ENCODE data around the gene TBC1D2B.

DNA sequence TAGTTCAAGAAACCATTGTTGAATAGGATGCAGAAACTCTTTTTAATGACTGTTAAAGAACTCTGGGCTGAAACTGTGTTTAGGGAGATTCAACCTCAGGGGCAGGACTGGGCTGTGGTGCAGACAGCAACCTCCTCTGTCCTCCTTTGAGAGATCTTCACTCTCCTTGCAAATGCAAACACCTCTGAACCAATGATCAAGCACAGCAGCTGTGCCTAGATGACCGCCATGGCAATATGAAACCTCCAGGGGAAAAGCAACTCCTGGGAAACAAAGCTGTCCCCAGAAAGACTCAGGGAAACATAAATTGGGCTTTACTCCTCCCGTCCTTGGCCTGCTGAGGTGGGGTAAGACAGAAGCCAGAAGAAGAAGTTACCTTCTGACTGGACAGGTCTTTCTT lies 52.6 kb downstream of the TBC1D2B start:
- no peak for TF ChIP-seq CTCF (conservative IDR thresholded peaks at IDR 0.05)
- TF ChIP-seq ZFX (IDR thresholded peaks at IDR 0.05), result no peak
